Ureter (tissue), 1 donor: ENCODE results near the gene PACS1. TPM values are rescaled to one million over a fixed set of nuclear protein-coding genes. Genes with fewer than 3 reads are reported as not detected.

Source experiments
- DNase-seq: peaks from one replicate; pipeline ENCODE4 v3.0.0-alpha.2; 2020; ENCODE audit warnings: low spot score
- total RNA-seq: library from RNA; stranded (reverse); gene quantifications from one replicate; pipeline ENCODE4 v1.2.4, GENCODE V29; 2023
- donor health status: DM: yes; HTN: yes; CAD: no.

PACS1 gene
- total RNA-seq, 1 donor from 2014 or later: 87.2 TPM

- no peak for DNase-seq
Observed at GRCh38 chr11:66050581-66051231, 19.4 kb upstream of the PACS1 start.

GRCh38 chr11:66051371-66051765, 18.7 kb upstream of the PACS1 start:
- DNase-seq: no peak

DNA sequence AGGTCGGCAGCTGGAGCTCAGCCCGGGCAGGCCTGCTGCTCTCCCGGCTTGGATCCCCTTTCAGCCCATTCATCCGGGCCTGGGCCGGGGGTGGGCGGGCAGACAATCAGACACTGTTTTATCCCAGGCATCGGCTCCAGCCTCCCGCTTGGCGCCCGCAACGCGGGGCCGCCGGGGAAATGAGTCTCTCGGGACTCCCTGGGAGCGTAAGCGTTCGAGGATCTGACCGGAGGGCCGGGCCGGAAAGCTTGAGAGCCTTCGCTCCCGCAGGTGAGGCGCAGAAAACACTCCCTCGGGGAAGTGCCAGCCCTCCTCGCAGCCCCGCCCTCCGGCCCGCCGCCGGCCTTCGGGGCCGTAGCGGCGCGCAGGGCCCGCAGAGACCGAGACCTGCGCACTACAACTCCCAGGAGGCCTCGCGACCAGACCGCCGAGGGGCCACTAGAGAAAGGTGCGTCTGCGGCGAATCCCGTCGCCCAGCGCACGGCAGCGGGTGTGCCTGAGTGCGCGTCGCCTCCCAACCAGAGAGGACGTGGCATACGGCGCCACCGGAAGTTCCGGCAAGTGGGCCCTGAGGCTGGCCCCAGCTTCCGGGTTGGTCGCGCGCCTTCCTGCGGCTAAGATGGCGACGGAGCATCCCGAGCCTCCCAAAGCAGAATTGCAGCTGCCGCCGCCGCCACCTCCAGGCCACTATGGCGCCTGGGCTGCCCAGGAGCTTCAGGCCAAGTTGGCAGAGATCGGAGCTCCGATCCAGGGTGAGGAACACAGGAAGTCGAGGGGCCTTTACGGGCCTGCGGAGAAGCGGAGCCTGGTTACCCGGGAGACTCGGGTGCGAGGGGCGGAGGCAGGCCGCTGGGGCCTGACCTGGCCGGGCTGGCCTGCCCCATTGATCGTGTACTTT, 18.1 kb upstream of the PACS1 start, which contains the start of gene SF3B2:
Gene SF3B2, plus strand, starts transcription at position 599 of the 898 bp plus-strand sequence. Its CDS starts 21 bp downstream, at position 620.
- DNase-seq: peak; percentile 98

- DNase-seq: no peak
Observed at GRCh38 chr11:66052664-66052982, 17.4 kb upstream of the PACS1 start.

DNA sequence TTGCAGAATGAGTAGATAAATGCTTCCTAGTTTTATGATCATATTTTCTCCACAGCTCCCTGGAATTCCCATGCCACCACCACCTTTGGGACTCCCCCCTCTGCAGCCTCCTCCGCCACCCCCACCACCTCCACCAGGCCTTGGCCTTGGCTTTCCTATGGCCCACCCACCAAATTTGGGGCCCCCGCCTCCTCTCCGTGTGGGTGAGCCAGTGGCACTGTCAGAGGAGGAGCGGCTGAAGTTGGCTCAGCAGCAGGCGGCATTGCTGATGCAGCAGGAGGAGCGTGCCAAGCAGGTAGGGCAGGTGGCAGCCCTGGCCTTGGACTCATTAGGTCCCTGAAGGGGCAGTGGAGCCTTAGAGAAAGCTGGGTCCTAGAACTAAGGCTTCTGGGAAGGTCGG, 15.1 kb upstream of the PACS1 start:
- no peak for DNase-seq

DNA sequence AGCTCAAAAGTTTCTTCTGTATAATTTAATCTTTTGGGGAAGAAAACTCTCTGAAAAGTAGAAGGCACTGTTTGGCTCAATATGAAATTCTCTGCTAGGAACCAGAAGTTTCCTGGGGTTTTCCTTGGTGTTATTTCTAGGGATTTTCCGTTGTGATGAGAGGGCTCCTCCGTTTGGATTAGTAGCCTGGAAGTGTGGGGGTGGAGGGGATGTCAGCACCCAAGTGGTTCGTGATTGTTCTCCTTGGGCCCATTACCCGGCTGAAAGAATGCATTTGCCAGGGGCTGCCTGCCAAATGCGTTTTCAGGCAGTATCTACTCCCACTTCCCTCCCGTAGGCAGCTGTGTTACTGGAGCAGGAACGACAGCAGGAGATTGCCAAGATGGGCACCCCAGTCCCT, 13.6 kb upstream of the PACS1 start:
- DNase-seq: no peak

- DNase-seq: no peak
Observed at GRCh38 chr11:66059966-66060680, 9.9 kb upstream of the PACS1 start.

GRCh38 chr11:66061268-66061667, 8.8 kb upstream of the PACS1 start:
- DNase-seq: no peak

- no peak for DNase-seq
Observed at GRCh38 chr11:66062408-66062807, 7.7 kb upstream of the PACS1 start.

GRCh38 chr11:66063900-66064299, 6.2 kb upstream of the PACS1 start:
- no peak for DNase-seq

DNA sequence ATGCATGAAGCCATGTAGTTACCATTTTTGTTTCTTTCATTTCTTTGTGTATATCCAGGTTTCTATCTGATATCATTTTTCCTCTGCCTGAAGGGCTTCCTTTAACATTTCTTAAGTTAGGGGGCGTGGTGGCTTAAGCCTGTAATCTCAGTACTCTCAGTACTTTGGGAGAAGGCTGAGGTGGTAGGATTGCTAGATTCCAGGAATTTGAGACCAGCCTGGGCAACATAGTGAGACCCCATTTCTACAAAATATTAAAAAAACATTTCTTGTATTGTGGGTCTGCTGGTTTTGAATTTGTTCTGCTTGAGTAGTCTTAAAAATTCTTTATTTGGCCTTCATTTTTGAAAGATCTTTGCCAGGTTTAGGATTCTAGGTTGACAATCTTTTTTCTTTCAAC, 5.5 kb upstream of the PACS1 start:
- no peak for DNase-seq

GRCh38 chr11:66066751-66067150, 3.3 kb upstream of the PACS1 start:
- no peak for DNase-seq

DNA sequence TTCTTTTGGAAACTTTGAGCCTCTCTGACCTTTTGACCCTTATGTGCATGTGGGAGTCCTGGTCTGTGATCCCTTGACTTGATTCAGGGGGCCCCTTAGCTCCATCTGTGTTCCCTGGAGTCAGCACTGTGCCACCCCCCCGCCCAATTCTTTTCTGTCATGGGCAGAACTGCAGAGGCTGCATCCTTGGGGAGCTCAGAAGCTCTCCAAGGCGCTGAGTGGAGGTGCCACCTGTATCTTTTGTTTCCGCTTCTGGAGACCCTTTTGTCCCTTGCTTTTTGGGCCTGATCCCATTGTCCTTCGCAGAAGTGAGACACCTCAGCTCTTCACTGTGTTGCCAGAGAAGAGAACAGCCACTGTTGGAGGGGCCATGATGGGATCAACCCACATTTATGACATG, 2.4 kb upstream of the PACS1 start:
- no peak for DNase-seq

DNA sequence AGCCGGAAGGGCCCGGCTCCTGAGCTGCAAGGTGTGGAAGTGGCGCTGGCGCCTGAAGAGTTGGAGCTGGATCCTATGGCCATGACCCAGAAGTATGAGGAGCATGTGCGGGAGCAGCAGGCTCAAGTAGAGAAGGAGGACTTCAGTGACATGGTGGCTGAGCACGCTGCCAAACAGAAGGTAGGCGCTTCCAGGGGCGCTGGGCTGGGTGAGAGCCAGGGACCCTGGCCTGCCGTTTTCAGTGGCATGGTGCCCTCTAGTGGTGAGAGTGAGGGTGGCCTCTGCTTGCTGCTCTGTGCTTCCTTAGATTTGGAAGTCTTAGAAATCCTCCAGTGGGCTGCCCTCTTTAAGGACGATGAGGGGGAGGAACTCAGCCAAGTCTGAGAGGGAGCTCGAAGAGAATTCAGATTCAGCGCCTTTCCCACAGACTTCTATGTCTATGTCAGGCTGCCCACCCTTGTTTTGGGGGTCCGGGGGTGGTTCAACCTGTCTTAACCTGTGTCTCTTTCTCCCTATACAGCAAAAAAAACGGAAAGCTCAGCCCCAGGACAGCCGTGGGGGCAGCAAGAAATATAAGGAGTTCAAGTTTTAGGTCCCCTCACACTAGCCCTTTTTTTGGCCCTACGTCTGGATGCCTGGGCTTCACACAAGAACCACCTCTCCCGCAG, 1.8 kb upstream of the PACS1 start:
- no peak for DNase-seq

DNA sequence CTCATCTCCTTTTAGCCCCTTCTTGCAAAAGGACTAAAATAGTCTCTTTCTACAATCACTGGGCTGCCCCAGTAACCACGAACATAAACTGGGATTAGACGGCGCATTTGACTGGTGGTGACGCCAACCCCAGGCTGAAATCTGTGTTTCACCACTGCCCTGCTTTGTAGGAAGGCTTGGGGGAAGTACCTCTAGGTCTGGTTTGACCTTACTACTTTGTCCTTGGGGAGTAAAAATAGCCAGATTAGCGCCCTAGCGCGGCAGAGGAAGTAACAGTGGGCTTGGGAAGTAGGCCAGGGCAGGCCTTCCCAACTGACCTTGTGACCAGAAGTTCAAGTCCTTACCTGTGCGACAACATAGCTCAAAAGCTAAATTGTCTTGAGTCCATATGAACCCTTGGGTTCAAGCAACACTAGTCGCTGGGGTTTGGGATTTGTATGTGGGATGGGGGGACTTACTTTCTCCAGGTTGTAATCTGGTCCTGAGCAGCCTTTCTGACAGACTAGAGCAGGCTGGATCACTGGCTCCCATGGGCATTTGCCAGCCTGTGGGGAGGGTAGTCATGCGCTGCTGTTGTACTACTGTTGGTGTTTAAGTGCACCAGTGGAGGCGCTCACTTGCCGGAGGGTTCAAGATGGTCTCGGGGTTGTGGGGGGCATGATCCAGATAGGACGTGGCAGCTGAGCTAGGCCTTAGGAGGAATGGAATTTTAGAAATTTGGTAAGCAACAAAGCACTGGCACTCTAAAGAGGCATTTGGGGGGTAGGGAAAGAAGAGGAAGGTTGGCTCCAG, 953 bp upstream of the PACS1 start:
- no peak for DNase-seq

DNA sequence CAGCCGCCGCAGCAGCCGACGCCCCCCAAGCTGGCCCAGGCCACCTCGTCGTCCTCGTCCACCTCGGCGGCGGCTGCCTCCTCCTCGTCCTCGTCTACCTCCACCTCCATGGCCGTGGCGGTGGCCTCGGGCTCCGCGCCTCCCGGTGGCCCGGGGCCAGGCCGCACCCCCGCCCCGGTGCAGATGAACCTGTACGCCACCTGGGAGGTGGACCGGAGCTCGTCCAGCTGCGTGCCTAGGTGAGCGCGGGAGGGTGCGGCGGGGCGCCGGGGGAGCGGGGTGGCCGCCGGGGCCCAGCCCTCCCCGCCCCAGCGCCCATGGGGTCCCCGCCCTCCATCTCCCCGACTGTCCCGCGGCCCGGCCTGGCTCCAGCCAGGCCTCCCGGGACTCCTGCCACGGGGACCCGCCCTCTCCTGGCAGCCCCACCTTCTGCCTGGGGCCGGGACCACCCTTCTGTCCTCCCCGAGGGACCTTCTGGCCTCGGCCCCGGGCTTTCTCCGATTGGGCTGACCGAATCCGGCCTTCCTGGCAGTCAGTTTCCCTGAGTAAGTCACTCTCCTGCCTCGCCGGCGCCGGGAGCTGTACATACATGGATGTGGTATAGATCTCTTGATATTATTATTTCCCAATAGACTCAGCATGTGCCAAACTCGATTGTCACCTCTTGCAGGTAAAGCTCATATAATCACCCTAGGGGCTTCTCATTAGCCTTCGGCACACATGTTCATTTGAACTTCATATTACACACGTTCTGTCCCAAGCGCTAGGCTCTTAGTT, 720 bp downstream of the PACS1 start:
- peak; percentile 71 for DNase-seq

- DNase-seq: no peak
Observed at GRCh38 chr11:66071381-66071801, 1.3 kb downstream of the PACS1 start.

- DNase-seq: no peak
Observed at GRCh38 chr11:66072081-66072480, 2.0 kb downstream of the PACS1 start.

DNA sequence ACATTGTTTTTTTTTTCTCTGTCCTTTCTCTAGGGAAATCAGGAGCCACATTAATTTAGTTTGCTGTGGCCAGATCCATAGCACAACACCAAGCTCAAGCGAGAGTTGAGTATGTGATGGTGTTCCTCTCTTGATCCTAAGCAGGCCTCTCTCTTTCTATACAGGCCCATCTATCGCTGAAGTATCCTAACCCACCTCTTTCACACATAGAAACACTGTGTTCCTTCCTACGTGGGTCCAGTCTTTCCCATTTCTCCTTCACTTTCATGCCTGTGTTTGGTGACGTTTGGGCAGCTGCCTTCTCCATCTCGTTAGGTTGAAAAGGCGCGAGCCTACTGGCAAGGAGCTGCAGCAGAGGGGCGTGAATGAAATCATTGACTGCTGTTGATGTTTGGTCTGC, 2.4 kb downstream of the PACS1 start:
- DNase-seq: no peak

DNA sequence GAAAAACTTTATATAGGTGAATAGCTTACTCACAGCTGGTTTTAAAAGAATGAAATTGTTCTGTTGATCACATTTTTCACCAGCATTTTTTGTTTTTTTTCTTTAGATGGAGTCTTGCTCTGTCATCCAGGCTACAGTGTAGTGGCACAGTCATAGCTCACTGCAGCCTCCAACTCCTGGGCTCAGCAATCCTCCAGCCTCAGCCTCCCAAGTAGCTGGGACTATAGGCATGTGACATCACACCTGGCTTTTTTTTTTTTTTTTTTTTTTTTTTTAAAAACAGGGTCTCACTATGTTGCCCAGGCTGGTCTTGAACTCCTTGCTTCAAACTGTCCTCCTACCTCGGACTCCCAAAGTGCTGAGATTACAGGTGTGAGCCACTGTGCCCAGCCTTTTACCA, 3.6 kb downstream of the PACS1 start:
- no peak for DNase-seq
